GM21737 (cell line): ENCODE results near the gene PRR15L.
"Not testable (repeated sequence)": the region's sequence is repeated elsewhere in the genome, so short reads cannot be mapped to it uniquely, and the experiment has no call there.

ENCODE experiments used
- ATAC-seq: cut with Tn5 transposase; IDR thresholded peaks from one replicate; pipeline ENCODE4 v1.9.1; 2021; ENCODE audit warnings: mild to moderate bottlenecking, moderate library complexity; ENCODE audit not compliant: unreplicated experiment

PRR15L gene

GRCh38 chr17:47989159-47989558 is 31.5 kb upstream of the PRR15L start:
- no peak for ATAC-seq

GRCh38 chr17:47988445-47988844 is 30.8 kb upstream of the PRR15L start:
- not testable (repeated sequence) for ATAC-seq

- no peak for ATAC-seq
Measured at GRCh38 chr17:47987240-47987835, 29.7 kb upstream of the PRR15L start.

GRCh38 chr17:47986520-47986919 is 28.8 kb upstream of the PRR15L start:
- ATAC-seq: no peak

GRCh38 chr17:47983492-47984223 is 26.0 kb upstream of the PRR15L start:
- no peak for ATAC-seq

- no peak for ATAC-seq
Measured at GRCh38 chr17:47982645-47983390, 25.1 kb upstream of the PRR15L start.

- ATAC-seq: no peak
Measured at GRCh38 chr17:47982091-47982617, 24.5 kb upstream of the PRR15L start.

GRCh38 chr17:47981462-47981861 is 23.8 kb upstream of the PRR15L start:
- ATAC-seq: no peak

GRCh38 chr17:47980541-47980940 is 22.9 kb upstream of the PRR15L start:
- ATAC-seq: no peak

GRCh38 chr17:47978324-47978723 is 20.6 kb upstream of the PRR15L start:
- ATAC-seq: no peak

GRCh38 chr17:47975823-47976205 is 18.1 kb upstream of the PRR15L start:
- ATAC-seq: no peak

- no peak for ATAC-seq
Measured at GRCh38 chr17:47975189-47975822, 17.6 kb upstream of the PRR15L start.

- no peak for ATAC-seq
Measured at GRCh38 chr17:47973541-47973940, 15.9 kb upstream of the PRR15L start.

GRCh38 chr17:47970725-47971499 is 13.2 kb upstream of the PRR15L start, which contains the start of gene CDK5RAP3:
CDK5RAP3 (plus strand) TSS chr17:47971113; CDS start chr17:47971147, 34 bp downstream.
- peak; percentile 93 for ATAC-seq

GRCh38 chr17:47969930-47970724 is 12.4 kb upstream of the PRR15L start:
- no peak for ATAC-seq

GRCh38 chr17:47968836-47969235 is 11.2 kb upstream of the PRR15L start:
- ATAC-seq: no peak

GRCh38 chr17:47967607-47968252 is 10.0 kb upstream of the PRR15L start:
- no peak for ATAC-seq

- ATAC-seq: no peak
Measured at GRCh38 chr17:47966079-47966519, 8.4 kb upstream of the PRR15L start.

GRCh38 chr17:47964856-47965255 is 7.2 kb upstream of the PRR15L start:
- ATAC-seq: no peak
